Left colon (tissue), 2 donors: Measurements from ENCODE around the gene MAD1L1. TPM values are rescaled to one million over a fixed set of nuclear protein-coding genes. Genes with fewer than 3 reads are reported as not detected.
"Not testable (repeated sequence)": the region's sequence is repeated elsewhere in the genome, so short reads cannot be mapped to it uniquely, and the experiment has no call there.

ENCODE experiments used
- ATAC-seq: fragments of 200-7000 bp; cut with Tn5 transposase; one replicate; pipeline ENCODE4 v1.9.1; 2020; ENCODE audit warnings: mild to moderate bottlenecking, moderate library complexity
- DNase-seq, 2 donors: peaks; one replicate each; pipeline ENCODE4 v3.0.0-alpha.2; 2020
- intact Hi-C, 2 donors: fragments of 100-400 bp; cut with DNase I in 1 of 2; cut with micrococcal nuclease in 1 of 2; formaldehyde crosslinking; loops; one replicate each; pipeline versions ENCODE4 v1.11.2 to v1.14.0; 2022; cut with DNase I, micrococcal nuclease
- long read RNA-seq: library from polyadenylated mRNA; unstranded; transcript quantifications from one replicate; pipeline ENCODE4 v2.0.0, GENCODE V29; 2021
- total RNA-seq, 2 donors: library from RNA; stranded (reverse); fragmentation: NEBNext Ultra II Directional; extraction: Animal tissue kit (Norgen Biotek cat#: 25700); gene quantifications; one replicate each; pipeline ENCODE4 v1.2.1, GENCODE V29; 2021
- donor health status: DM: no; HTN: no; CAD: no.
- donor health status: DM: yes; HTN: yes; CAD: no.

MAD1L1 gene
- total RNA-seq: 10 to 100 TPM; 22.1 to 28.2 TPM
- long read RNA-seq, transcript MAD1L1-202 (19 exons, 2,762 nt): minor isoform, 7 of 67 reads
- long read RNA-seq, transcript MAD1L1-204 (19 exons, 2,991 nt): major isoform, 8 of 67 reads
- long read RNA-seq, partial matches to known transcripts: 6 of 67 reads
- long read RNA-seq, other reads (novel, unspliced or antisense): 45 of 67 reads

- intact Hi-C loops: no loop called here
- DNase-seq: peak; percentile 85 to 93
- ATAC-seq: peak; percentile 92
Measured at GRCh38 chr7:2232766-2233520, at the start of gene MAD1L1. TSS of gene MAD1L1 (minus strand) at chr7:2232945. CDS start at chr7:2230133, 2,812 bp downstream.

GRCh38 chr7:2282185-2282751, 49.5 kb upstream of the MAD1L1 start:
- ATAC-seq (no peak), DNase-seq (no peak)
- intact Hi-C loops: no loop called here

- intact Hi-C loops: no loop called here
- ATAC-seq (no peak), DNase-seq (no peak)
Measured at GRCh38 chr7:2281541-2281940, 48.8 kb upstream of the MAD1L1 start.

- intact Hi-C loops: no loop called here
- no peak for ATAC-seq
Measured at GRCh38 chr7:2280424-2280823, 47.7 kb upstream of the MAD1L1 start.

GRCh38 chr7:2279896-2280295, 47.2 kb upstream of the MAD1L1 start:
- intact Hi-C loops: no loop called here
- ATAC-seq (no peak), DNase-seq (no peak)

More at GRCh38 chr7:2280424-2280823, 47.7 kb upstream of the MAD1L1 start:
- no peak for DNase-seq

- no peak for ATAC-seq
- intact Hi-C loops: no loop called here
- no peak for DNase-seq
Measured at GRCh38 chr7:2278026-2278425, 45.3 kb upstream of the MAD1L1 start.

- DNase-seq (no peak), ATAC-seq (no peak)
- intact Hi-C loops: no loop called here
Measured at GRCh38 chr7:2276107-2276506, 43.4 kb upstream of the MAD1L1 start.

- DNase-seq: no peak
- no peak for ATAC-seq
- intact Hi-C loops: no loop called here
Measured at GRCh38 chr7:2275101-2275500, 42.4 kb upstream of the MAD1L1 start.

- DNase-seq (no peak), ATAC-seq (no peak)
Measured at GRCh38 chr7:2274666-2275065, 41.9 kb upstream of the MAD1L1 start.

GRCh38 chr7:2273866-2274265, 41.1 kb upstream of the MAD1L1 start:
- DNase-seq (no peak), ATAC-seq (no peak)
- intact Hi-C loops: no loop called here

More at GRCh38 chr7:2274666-2275065, 41.9 kb upstream of the MAD1L1 start:
- intact Hi-C loops: no loop called here

GRCh38 chr7:2272031-2272430, 39.3 kb upstream of the MAD1L1 start:
- ATAC-seq (no peak), DNase-seq (no peak)
- intact Hi-C loops: no loop called here

GRCh38 chr7:2271273-2272026, 38.7 kb upstream of the MAD1L1 start:
- ATAC-seq: no peak
- intact Hi-C loops: no loop called here

GRCh38 chr7:2270495-2270894, 37.8 kb upstream of the MAD1L1 start:
- DNase-seq: no peak

More at GRCh38 chr7:2271273-2272026, 38.7 kb upstream of the MAD1L1 start:
- no peak for DNase-seq

GRCh38 chr7:2269991-2270460, 37.3 kb upstream of the MAD1L1 start:
- intact Hi-C loops: no loop called here
- DNase-seq (no peak), ATAC-seq (no peak)

More at GRCh38 chr7:2270495-2270894, 37.8 kb upstream of the MAD1L1 start:
- intact Hi-C loops: no loop called here
- no peak for ATAC-seq

- DNase-seq, ATAC-seq, intact Hi-C loops: not testable (repeated sequence)
Measured at GRCh38 chr7:2269089-2269990, 36.6 kb upstream of the MAD1L1 start.

GRCh38 chr7:2266911-2267310, 34.2 kb upstream of the MAD1L1 start:
- DNase-seq (no peak), ATAC-seq (no peak)
- intact Hi-C loops: no loop called here

GRCh38 chr7:2264158-2264557, 31.4 kb upstream of the MAD1L1 start:
- ATAC-seq: no peak
- intact Hi-C loops: no loop called here
- no peak for DNase-seq

GRCh38 chr7:2263176-2263575, 30.4 kb upstream of the MAD1L1 start:
- no peak for ATAC-seq
- intact Hi-C loops: no loop called here
- no peak for DNase-seq
